Neural cell (in vitro differentiated cells): ENCODE data around the gene CDC42EP2. TPM values are rescaled to one million over a fixed set of nuclear protein-coding genes. Genes with fewer than 3 reads are reported as not detected.

Source experiments
- H2AFZ ChIP-seq: fragments of 200-600, 300-800 bp; sonication (generic), shearing (Covaris generic); 2 replicates; pipeline ENCODE4 v1.6.0; 2014; ENCODE audit warnings: low read depth, mild to moderate bottlenecking, antibody characterized with exemption, low read length, moderate library complexity
- H3F3A ChIP-seq: fragments of 200-600 bp; shearing (Covaris generic); 2 replicates; pipeline ENCODE4 v1.6.1; 2016; ENCODE audit warnings: mild to moderate bottlenecking, moderate library complexity, mixed read lengths, antibody characterized with exemption, low read length; ENCODE audit not compliant: insufficient read depth, poor library complexity, severe bottlenecking
- H3K27ac ChIP-seq: fragments of 200-600, 300-800 bp; sonication (generic), shearing (Covaris generic); 2 replicates; pipeline ENCODE4 v1.5.1; 2014; ENCODE audit warnings: mild to moderate bottlenecking, low read length, moderate library complexity
- H3K27me3 ChIP-seq: fragments of 300-800, 200-600 bp; sonication (generic), shearing (Covaris generic); 2 replicates; pipeline ENCODE4 v1.6.0; 2014; ENCODE audit warnings: mild to moderate bottlenecking, low read depth, low read length, moderate library complexity; ENCODE audit not compliant: insufficient read depth
- H3K36me3 ChIP-seq: fragments of 300-800, 200-600 bp; sonication (generic), shearing (Covaris generic); 2 replicates; pipeline ENCODE4 v1.5.1; 2014; ENCODE audit warnings: mild to moderate bottlenecking, antibody characterized with exemption, low read length, moderate library complexity; ENCODE audit not compliant: insufficient read depth
- H3K4me2 ChIP-seq: fragments of 300-800, 200-600 bp; sonication (generic), shearing (Covaris generic); 2 replicates; pipeline ENCODE4 v1.6.0; 2014; ENCODE audit warnings: mild to moderate bottlenecking, low read length
- H3K4me3 ChIP-seq: fragments of 300-800, 200-600 bp; sonication (generic), shearing (Covaris generic); 2 replicates; pipeline ENCODE4 v1.5.1; 2014; ENCODE audit warnings: mild to moderate bottlenecking, low read length, moderate library complexity
- H3K79me2 ChIP-seq: fragments of 200-600 bp; shearing (Covaris generic); replicated peaks from 2 replicates; pipeline ENCODE4 v1.6.0; 2014; ENCODE audit warnings: mild to moderate bottlenecking, low read length, moderate library complexity; ENCODE audit not compliant: insufficient read depth
- H3K9ac ChIP-seq: fragments of 300-800, 200-600 bp; sonication (generic), shearing (Covaris generic); 2 replicates; pipeline ENCODE4 v1.6.1; 2016; ENCODE audit warnings: mild to moderate bottlenecking, low read length, mixed read lengths
- H3K9me2 ChIP-seq: fragments of 200-600 bp; shearing (Covaris generic); 2 replicates; pipeline ENCODE4 v1.6.1; 2016; ENCODE audit warnings: mild to moderate bottlenecking, low read length, mixed read lengths; ENCODE audit not compliant: insufficient read depth
- H3K9me3 ChIP-seq: fragments of 200-600, 300-800 bp; sonication (generic), shearing (Covaris generic); 2 replicates; pipeline ENCODE4 v1.6.1; 2016; ENCODE audit warnings: mild to moderate bottlenecking, mixed run types, low read length, moderate library complexity, mixed read lengths
- H4K20me1 ChIP-seq: fragments of 200-600 bp; shearing (Covaris generic); 2 replicates; pipeline ENCODE4 v1.6.1; 2016; ENCODE audit warnings: mild to moderate bottlenecking, mixed run types; ENCODE audit not compliant: insufficient read depth
- CTCF ChIP-seq: fragments of 450-650 bp; IDR thresholded peaks from 2 replicates; pipeline ENCODE4 v1.5.1; 2014; ENCODE audit warnings: antibody characterized with exemption, mild to moderate bottlenecking, moderate library complexity; ENCODE audit not compliant: poor library complexity, severe bottlenecking
- EP300 ChIP-seq: fragments of 450-650 bp; conservative IDR thresholded peaks from 2 replicates; pipeline ENCODE4 v1.6.1; 2014; ENCODE audit warnings: antibody characterized with exemption, mild to moderate bottlenecking, moderate library complexity; ENCODE audit not compliant: poor library complexity, severe bottlenecking
- EZH2 ChIP-seq: fragments of 200-600, 300-800 bp; shearing (Covaris generic), sonication (generic); IDR thresholded peaks from 2 replicates; pipeline ENCODE4 v1.6.1; 2014; ENCODE audit warnings: antibody characterized with exemption, low read length, borderline replicate concordance, mild to moderate bottlenecking; ENCODE audit not compliant: insufficient read depth, poor library complexity, severe bottlenecking
- MXI1 ChIP-seq: fragments of 450-650 bp; conservative IDR thresholded peaks from 2 replicates; pipeline ENCODE4 v1.6.1; 2014; ENCODE audit warnings: antibody characterized with exemption, mild to moderate bottlenecking; ENCODE audit not compliant: poor library complexity, severe bottlenecking
- POLR2AphosphoS5 ChIP-seq: IDR thresholded peaks from 2 replicates; pipeline ENCODE4 v1.6.1; 2012
- RAD21 ChIP-seq: fragments of 450-650 bp; conservative IDR thresholded peaks from 2 replicates; pipeline ENCODE4 v1.6.1; 2014; ENCODE audit warnings: antibody characterized with exemption, mild to moderate bottlenecking, moderate library complexity
- REST ChIP-seq: IDR thresholded peaks from 2 replicates; pipeline ENCODE4 v1.6.1; 2012; ENCODE audit warnings: borderline replicate concordance
- SMC3 ChIP-seq: fragments of 450-650 bp; conservative IDR thresholded peaks from 2 replicates; pipeline ENCODE4 v1.6.1; 2014; ENCODE audit warnings: antibody characterized with exemption, mild to moderate bottlenecking, moderate library complexity; ENCODE audit not compliant: poor library complexity
- TAF1 ChIP-seq: IDR thresholded peaks from 2 replicates; pipeline ENCODE4 v1.6.1; 2012; ENCODE audit warnings: low read depth
- polyA plus RNA-seq: library from polyadenylated mRNA; depleted of rRNA; stranded (reverse); fragments of >200 nt; gene quantifications from 2 replicates; pipeline ENCODE4 v1.2.3, GENCODE V29; 2014

CDC42EP2 gene
- polyA plus RNA-seq, 1 donor from 2014 or later: 1.3 TPM

GRCh38 chr11:65321076-65321475 lies 6.4 kb downstream of the CDC42EP2 start:
- no peaks in the 10 kb centered on the region for H3F3A ChIP-seq
- TF ChIP-seq MXI1 (no peak), TAF1 (no peak), REST (no peak), CTCF (no peak), EP300 (no peak), EZH2 (no peak), POLR2AphosphoS5 (no peak), RAD21 (no peak), SMC3 (no peak)
- H3K27me3 ChIP-seq: no peaks in the 10 kb centered on the region
- H3K36me3 ChIP-seq: no peaks in the 10 kb centered on the region
- no peaks in the 10 kb centered on the region for H3K79me2 ChIP-seq
- no peak overlapping the region for H3K27ac ChIP-seq
- H3K9me3 ChIP-seq: no peaks in the 10 kb centered on the region
- H3K9me2 ChIP-seq: no peaks in the 10 kb centered on the region
- no peak overlapping the region for H3K4me3 ChIP-seq
- no peaks in the 10 kb centered on the region for H4K20me1 ChIP-seq
- no peak overlapping the region for H3K9ac ChIP-seq
- H3K4me2 ChIP-seq: no peak overlapping the region
- H2AFZ ChIP-seq: no peak overlapping the region

- H3K36me3 ChIP-seq: no peaks in the 10 kb centered on the region
- H3K79me2 ChIP-seq: no peaks in the 10 kb centered on the region
- no peak overlapping the region for H3K4me3 ChIP-seq
- no peaks in the 10 kb centered on the region for H3F3A ChIP-seq
- H3K27ac ChIP-seq: no peak overlapping the region
- H2AFZ ChIP-seq: no peak overlapping the region
- no peak overlapping the region for H3K9ac ChIP-seq
- H3K4me2 ChIP-seq: no peak overlapping the region
- H3K9me3 ChIP-seq: no peaks in the 10 kb centered on the region
- H3K9me2 ChIP-seq: no peaks in the 10 kb centered on the region
- no peaks in the 10 kb centered on the region for H4K20me1 ChIP-seq
- TF ChIP-seq RAD21 (no peak), CTCF (no peak), MXI1 (no peak), TAF1 (no peak), SMC3 (no peak), EZH2 (no peak), EP300 (no peak), POLR2AphosphoS5 (no peak), REST (no peak)
- H3K27me3 ChIP-seq: no peaks in the 10 kb centered on the region
Measured at GRCh38 chr11:65321828-65322485, 7.3 kb downstream of the CDC42EP2 start.
